Endothelial cell (in vitro differentiated cells): ENCODE measurements around the gene LUZP1. TPM values are rescaled to one million over a fixed set of nuclear protein-coding genes. Genes with fewer than 3 reads are reported as not detected.
A peak's percentile ranks its signal among the peaks of the same experiment; 100 is the strongest.

Source experiments
- DNase-seq: peaks from one replicate; pipeline ENCODE4 v3.0.0; 2021; ENCODE audit warnings: low spot score
- H3K27ac Mint-ChIP-seq: one replicate; pipeline ENCODE4 v1.8.0; 2021; ENCODE audit warnings: mixed read lengths, inconsistent platforms; ENCODE audit not compliant: unreplicated experiment
- H3K27me3 Mint-ChIP-seq: one replicate; pipeline ENCODE4 v1.8.0; 2021; ENCODE audit warnings: mild to moderate bottlenecking, moderate library complexity, mixed read lengths, inconsistent platforms; ENCODE audit not compliant: unreplicated experiment
- H3K36me3 Mint-ChIP-seq: one replicate; pipeline ENCODE4 v1.8.0; 2021; ENCODE audit warnings: mild to moderate bottlenecking, low read depth, mixed read lengths, inconsistent platforms; ENCODE audit not compliant: unreplicated experiment
- H3K4me1 Mint-ChIP-seq: one replicate; pipeline ENCODE4 v1.8.0; 2021; ENCODE audit warnings: mild to moderate bottlenecking, mixed read lengths, inconsistent platforms; ENCODE audit not compliant: unreplicated experiment
- H3K4me3 Mint-ChIP-seq: one replicate; pipeline ENCODE4 v1.8.0; 2021; ENCODE audit warnings: mild to moderate bottlenecking, mixed read lengths, inconsistent platforms; ENCODE audit not compliant: unreplicated experiment
- H3K9me3 Mint-ChIP-seq: one replicate; pipeline ENCODE4 v1.8.0; 2021; ENCODE audit warnings: mixed read lengths, inconsistent platforms; ENCODE audit not compliant: unreplicated experiment
- total RNA-seq: library from RNA; stranded (reverse); fragmentation: NEBNext Ultra II Directional; extraction: Animal tissue kit (Norgen Biotek cat#: 25700); gene quantifications from one replicate; pipeline ENCODE4 v1.2.1, GENCODE V29; 2021; ENCODE audit not compliant: unreplicated experiment
- TF ChIP-seq, protein P1 (sequence below): fragments of 200-600 bp; sonication (generic); IDR thresholded peaks from one replicate; pipeline ENCODE4 v1.5.0; 2021; ENCODE audit warnings: antibody characterized with exemption; ENCODE audit not compliant: unreplicated experiment

The LUZP1 gene
- total RNA-seq, 1 donor from 2014 or later = 103 TPM

DNA sequence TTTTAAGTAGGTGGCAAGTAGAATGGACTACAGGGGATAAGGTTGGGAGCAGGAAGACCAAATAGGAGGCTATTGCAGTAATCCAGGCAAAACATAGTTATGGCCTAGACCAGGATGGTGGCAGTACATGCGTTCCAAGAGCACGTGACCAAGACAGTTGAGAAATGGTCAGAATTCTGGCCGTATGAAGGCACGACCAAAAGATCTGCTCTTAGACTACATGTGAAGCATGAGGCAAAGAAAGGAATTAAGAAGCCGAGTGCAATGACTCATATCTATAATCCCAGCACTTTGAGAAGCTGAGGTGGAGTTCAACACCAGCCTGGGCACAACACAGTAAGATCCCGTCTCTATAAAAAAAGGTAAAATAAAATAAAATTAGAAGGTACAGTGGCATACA, 71.3 kb downstream of the LUZP1 start:
- Mint-ChIP-seq H3K4me1 (peaks cover 34% of the 10 kb centered on the region), H3K27me3 (peaks cover 1% of the 10 kb centered on the region), H3K9me3 (no peaks in the 10 kb centered on the region), H3K4me3 (no peak overlapping the region), H3K36me3 (peaks cover 23% of the 10 kb centered on the region), H3K27ac (no peak overlapping the region)
- TF ChIP-seq, protein P1, sequence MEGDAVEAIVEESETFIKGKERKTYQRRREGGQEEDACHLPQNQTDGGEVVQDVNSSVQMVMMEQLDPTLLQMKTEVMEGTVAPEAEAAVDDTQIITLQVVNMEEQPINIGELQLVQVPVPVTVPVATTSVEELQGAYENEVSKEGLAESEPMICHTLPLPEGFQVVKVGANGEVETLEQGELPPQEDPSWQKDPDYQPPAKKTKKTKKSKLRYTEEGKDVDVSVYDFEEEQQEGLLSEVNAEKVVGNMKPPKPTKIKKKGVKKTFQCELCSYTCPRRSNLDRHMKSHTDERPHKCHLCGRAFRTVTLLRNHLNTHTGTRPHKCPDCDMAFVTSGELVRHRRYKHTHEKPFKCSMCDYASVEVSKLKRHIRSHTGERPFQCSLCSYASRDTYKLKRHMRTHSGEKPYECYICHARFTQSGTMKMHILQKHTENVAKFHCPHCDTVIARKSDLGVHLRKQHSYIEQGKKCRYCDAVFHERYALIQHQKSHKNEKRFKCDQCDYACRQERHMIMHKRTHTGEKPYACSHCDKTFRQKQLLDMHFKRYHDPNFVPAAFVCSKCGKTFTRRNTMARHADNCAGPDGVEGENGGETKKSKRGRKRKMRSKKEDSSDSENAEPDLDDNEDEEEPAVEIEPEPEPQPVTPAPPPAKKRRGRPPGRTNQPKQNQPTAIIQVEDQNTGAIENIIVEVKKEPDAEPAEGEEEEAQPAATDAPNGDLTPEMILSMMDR = no peak
- DNase-seq = no peak

DNA sequence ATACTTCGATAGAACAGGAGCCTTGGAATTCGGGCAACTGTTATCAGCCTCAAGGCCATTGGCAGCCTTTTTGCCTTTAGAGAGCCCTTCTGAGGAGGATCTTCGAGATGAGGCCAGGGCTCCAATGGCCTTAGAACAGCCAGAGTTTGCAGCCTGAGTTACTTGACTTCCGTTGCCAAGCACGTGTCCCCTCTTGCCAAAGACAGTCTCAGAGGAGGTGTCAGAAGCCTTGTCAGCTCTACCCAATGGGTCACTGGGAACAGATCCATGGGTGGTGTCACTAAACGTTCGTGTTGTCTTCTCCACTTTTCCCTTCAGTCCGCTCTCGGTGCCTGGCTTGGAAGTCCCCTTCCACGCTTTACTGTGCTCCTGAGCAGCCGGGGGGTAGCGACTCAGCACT, 76.2 kb downstream of the LUZP1 start:
- TF ChIP-seq, protein P1 = no peak
- no peak for DNase-seq
- H3K9me3 Mint-ChIP-seq = no peaks in the 10 kb centered on the region
- peaks cover 2% of the 10 kb centered on the region for H3K27me3 Mint-ChIP-seq
- H3K36me3 Mint-ChIP-seq = peaks cover 42% of the 10 kb centered on the region
- H3K4me1 Mint-ChIP-seq = no peaks in the 10 kb centered on the region
- no peak overlapping the region for H3K27ac Mint-ChIP-seq
- H3K4me3 Mint-ChIP-seq = no peak overlapping the region

DNA sequence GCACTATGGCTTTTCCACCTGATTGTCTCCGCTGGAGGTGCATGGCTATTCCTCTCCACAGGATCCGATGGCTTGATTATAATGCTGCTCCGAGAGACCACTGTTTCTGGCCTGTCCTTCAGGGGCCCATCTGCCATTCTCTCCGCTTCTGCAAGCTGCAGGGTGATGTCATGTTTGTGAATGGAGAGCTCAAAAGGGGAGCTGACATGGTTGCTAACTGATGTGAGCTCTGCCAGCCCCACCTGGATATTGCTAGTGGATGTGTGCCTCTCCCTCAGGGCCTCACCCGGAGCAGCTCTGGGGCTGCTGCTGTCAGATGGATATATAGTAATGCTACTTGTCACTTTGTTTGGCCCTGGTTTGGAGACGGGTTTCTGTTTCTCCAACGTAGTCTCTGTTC, 77.1 kb downstream of the LUZP1 start:
- Mint-ChIP-seq H3K36me3 (peaks cover 51% of the 10 kb centered on the region), H3K27me3 (peaks cover 3% of the 10 kb centered on the region), H3K4me1 (peaks cover 5% of the 10 kb centered on the region), H3K4me3 (peak overlapping the region; percentile 18), H3K27ac (no peak overlapping the region), H3K9me3 (no peaks in the 10 kb centered on the region)
- DNase-seq = no peak
- TF ChIP-seq, protein P1 = no peak

DNA sequence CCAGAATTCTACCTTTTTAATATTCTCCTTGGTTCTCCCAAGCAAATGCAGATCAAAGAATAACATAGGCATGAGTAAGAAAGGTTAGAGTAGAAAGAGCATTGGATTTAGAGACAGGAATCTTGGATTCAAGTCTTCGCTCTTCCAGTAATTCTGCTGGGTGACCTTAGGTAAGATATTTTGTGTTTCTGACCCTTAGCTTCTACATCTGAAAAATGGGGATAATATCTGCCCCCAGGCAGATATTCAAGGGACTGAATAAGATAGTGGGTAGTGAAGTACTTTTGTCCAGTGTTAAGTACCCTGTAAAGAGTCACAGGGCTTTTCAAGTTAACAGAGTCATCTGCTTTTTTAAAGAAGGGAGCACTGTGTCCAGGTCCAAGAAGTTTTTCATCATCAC, 78.6 kb downstream of the LUZP1 start:
- peaks cover 5% of the 10 kb centered on the region for H3K4me1 Mint-ChIP-seq
- no peaks in the 10 kb centered on the region for H3K9me3 Mint-ChIP-seq
- H3K4me3 Mint-ChIP-seq = peak overlapping the region; percentile 52
- H3K36me3 Mint-ChIP-seq = peaks cover 63% of the 10 kb centered on the region
- no peak for DNase-seq
- TF ChIP-seq, protein P1 = no peak
- peak overlapping the region; percentile 7 for H3K27ac Mint-ChIP-seq
- H3K27me3 Mint-ChIP-seq = peaks cover 8% of the 10 kb centered on the region

DNA sequence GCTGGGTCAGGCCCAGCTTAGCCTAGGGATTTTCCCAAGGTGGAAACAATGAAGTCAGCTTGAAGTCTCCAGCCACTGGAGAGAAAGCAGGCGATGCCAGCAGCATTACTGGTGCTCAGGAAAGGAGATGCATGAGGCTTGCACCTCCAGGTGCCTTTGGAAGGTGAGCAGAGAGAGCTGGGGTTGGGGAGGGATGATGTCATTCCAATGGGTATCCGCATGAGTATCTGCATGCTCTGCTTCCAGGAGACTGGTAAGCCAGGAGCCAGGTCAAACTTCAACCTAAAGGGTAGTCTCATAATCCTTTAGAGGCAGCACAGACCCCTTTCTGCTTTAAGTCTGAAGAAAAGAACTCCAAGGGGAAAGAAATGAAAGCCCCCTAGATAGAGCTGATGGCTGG, 80.6 kb downstream of the LUZP1 start:
- Mint-ChIP-seq H3K4me3 (peak overlapping the region; percentile 37), H3K36me3 (peaks cover 62% of the 10 kb centered on the region), H3K9me3 (no peaks in the 10 kb centered on the region), H3K27me3 (peaks cover 6% of the 10 kb centered on the region), H3K27ac (no peak overlapping the region), H3K4me1 (peaks cover 12% of the 10 kb centered on the region)
- DNase-seq = no peak
- TF ChIP-seq, protein P1 = no peak
